Measurements from ENCODE around the gene RPS26. TPM values are rescaled to one million over a fixed set of nuclear protein-coding genes. Genes with fewer than 3 reads are reported as not detected.

RPS26 gene
- total and polyA plus RNA-seq, 9 of the 15 experiments (the other 6 are each of a cell fraction or from before 2014, with no cell fraction given): 70.2 to 1,589 (median 852) TPM

DNA sequence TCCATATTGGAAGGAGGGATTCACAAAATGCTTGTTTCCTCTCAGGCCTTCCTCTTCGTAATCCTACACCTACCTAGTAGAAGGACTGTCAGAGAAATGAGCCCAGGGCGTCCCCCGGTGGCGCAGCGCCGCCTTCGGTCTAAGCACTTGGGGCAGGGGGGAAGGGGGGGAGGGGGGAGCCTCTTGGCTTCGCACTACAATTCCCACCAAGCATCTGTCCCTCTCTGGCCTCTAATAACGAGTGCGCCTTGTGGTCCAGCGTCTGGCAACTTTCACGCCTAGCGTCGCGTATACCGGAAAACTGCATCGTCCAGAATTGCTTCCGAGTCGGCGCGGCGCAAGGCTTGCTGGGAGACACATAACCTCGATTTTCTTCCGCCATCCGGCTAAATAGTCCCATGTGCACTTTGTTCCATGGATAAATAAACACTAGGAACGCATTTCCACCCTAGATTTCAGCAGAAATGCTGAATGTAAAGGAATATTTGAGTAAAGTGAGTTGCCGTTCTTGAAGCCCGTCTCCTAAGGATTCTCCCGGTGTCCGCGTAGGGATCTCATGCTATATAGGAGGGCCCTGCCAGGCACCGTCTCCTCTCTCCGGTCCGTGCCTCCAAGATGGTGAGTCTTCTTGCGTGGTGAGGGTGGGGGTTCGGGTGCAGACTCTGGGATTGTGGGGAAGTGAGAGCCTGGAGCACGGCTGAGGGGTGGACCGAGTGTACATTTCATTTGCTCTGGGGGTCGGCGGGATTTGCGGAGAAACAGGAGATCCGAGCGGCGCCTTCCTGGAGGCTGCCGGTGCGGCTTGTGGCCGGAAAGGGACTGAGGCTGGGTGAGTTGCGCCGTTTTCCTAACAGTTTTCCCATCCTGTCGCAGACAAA lies at the start of gene RPS26 (continued):
- TF ChIP-seq MAFF (IDR thresholded peaks at IDR 0.05; ENCODE audit: low read length) (no peak), ZNF551 (CRISPR knock-in tag; IDR thresholded peaks at IDR 0.05) (0 out of 2 replicates have a peak, but pooled peaks have one; percentile 50), STAG1 (CRISPR knock-in tag; IDR thresholded peaks at IDR 0.05; ENCODE audit: borderline replicate concordance) (no peak; the same call in 1 of the 2 replicates), ZNF143 (CRISPR knock-in tag; IDR thresholded peaks at IDR 0.05) (peak; percentile 93), POLR2B (IDR thresholded peaks at IDR 0.05; ENCODE audit: low read depth, partially characterized antibody) (peak; percentile 99), SIN3B (IDR thresholded peaks at IDR 0.05; ENCODE audit: low read depth) (peak; percentile 88), PHF21A (IDR thresholded peaks at IDR 0.05; ENCODE audit: borderline replicate concordance, low read depth) (peak; percentile 54; the same call in 1 of the 2 replicates), RFX1 (IDR thresholded peaks at IDR 0.05) (no peak), SMARCA4 (IDR thresholded peaks at IDR 0.05) (0 out of 2 replicates have a peak, but pooled peaks have one; percentile 24), GABPA (tag; conservative IDR thresholded peaks at IDR 0.05; ENCODE audit: low read depth) (peak; percentile 99), BCOR (IDR thresholded peaks at IDR 0.05) (peak; percentile 75), XRCC4 (IDR thresholded peaks at IDR 0.05; ENCODE audit: extremely low read depth, insufficient read depth, insufficient read length) (no peak), PRPF4 (IDR thresholded peaks at IDR 0.05; ENCODE audit: insufficient read depth, low read depth, low read length, poor library complexity, severe bottlenecking) (no peak)
- TF ChIP-seq, protein P1, sequence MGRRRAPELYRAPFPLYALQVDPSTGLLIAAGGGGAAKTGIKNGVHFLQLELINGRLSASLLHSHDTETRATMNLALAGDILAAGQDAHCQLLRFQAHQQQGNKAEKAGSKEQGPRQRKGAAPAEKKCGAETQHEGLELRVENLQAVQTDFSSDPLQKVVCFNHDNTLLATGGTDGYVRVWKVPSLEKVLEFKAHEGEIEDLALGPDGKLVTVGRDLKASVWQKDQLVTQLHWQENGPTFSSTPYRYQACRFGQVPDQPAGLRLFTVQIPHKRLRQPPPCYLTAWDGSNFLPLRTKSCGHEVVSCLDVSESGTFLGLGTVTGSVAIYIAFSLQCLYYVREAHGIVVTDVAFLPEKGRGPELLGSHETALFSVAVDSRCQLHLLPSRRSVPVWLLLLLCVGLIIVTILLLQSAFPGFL (CRISPR knock-in tag; IDR thresholded peaks at IDR 0.05): no peak
- TF ChIP-seq, protein P2, sequence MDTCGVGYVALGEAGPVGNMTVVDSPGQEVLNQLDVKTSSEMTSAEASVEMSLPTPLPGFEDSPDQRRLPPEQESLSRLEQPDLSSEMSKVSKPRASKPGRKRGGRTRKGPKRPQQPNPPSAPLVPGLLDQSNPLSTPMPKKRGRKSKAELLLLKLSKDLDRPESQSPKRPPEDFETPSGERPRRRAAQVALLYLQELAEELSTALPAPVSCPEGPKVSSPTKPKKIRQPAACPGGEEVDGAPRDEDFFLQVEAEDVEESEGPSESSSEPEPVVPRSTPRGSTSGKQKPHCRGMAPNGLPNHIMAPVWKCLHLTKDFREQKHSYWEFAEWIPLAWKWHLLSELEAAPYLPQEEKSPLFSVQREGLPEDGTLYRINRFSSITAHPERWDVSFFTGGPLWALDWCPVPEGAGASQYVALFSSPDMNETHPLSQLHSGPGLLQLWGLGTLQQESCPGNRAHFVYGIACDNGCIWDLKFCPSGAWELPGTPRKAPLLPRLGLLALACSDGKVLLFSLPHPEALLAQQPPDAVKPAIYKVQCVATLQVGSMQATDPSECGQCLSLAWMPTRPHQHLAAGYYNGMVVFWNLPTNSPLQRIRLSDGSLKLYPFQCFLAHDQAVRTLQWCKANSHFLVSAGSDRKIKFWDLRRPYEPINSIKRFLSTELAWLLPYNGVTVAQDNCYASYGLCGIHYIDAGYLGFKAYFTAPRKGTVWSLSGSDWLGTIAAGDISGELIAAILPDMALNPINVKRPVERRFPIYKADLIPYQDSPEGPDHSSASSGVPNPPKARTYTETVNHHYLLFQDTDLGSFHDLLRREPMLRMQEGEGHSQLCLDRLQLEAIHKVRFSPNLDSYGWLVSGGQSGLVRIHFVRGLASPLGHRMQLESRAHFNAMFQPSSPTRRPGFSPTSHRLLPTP (IDR thresholded peaks at IDR 0.05; ENCODE audit: borderline replicate concordance, extremely low read depth, insufficient read length): no peak
- TF ChIP-seq, protein P3, sequence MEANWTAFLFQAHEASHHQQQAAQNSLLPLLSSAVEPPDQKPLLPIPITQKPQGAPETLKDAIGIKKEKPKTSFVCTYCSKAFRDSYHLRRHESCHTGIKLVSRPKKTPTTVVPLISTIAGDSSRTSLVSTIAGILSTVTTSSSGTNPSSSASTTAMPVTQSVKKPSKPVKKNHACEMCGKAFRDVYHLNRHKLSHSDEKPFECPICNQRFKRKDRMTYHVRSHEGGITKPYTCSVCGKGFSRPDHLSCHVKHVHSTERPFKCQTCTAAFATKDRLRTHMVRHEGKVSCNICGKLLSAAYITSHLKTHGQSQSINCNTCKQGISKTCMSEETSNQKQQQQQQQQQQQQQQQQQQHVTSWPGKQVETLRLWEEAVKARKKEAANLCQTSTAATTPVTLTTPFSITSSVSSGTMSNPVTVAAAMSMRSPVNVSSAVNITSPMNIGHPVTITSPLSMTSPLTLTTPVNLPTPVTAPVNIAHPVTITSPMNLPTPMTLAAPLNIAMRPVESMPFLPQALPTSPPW (CRISPR knock-in tag; IDR thresholded peaks at IDR 0.05): peak; percentile 100
- TF ChIP-seq, protein P4, sequence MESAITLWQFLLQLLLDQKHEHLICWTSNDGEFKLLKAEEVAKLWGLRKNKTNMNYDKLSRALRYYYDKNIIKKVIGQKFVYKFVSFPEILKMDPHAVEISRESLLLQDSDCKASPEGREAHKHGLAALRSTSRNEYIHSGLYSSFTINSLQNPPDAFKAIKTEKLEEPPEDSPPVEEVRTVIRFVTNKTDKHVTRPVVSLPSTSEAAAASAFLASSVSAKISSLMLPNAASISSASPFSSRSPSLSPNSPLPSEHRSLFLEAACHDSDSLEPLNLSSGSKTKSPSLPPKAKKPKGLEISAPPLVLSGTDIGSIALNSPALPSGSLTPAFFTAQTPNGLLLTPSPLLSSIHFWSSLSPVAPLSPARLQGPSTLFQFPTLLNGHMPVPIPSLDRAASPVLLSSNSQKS (CRISPR knock-in tag; IDR thresholded peaks at IDR 0.05): no peak
- TF ChIP-seq, protein P5, sequence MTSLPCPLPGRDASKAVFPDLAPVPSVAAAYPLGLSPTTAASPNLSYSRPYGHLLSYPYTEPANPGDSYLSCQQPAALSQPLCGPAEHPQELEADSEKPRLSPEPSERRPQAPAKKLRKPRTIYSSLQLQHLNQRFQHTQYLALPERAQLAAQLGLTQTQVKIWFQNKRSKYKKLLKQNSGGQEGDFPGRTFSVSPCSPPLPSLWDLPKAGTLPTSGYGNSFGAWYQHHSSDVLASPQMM (CRISPR knock-in tag; IDR thresholded peaks at IDR 0.05): no peak
- TF ChIP-seq, protein P6, sequence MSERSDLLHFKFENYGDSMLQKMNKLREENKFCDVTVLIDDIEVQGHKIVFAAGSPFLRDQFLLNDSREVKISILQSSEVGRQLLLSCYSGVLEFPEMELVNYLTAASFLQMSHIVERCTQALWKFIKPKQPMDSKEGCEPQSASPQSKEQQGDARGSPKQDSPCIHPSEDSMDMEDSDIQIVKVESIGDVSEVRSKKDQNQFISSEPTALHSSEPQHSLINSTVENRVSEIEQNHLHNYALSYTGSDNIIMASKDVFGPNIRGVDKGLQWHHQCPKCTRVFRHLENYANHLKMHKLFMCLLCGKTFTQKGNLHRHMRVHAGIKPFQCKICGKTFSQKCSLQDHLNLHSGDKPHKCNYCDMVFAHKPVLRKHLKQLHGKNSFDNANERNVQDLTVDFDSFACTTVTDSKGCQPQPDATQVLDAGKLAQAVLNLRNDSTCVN (CRISPR knock-in tag; IDR thresholded peaks at IDR 0.05): no peak
